ENCODE results near the gene BTBD9.

- no peak for TF ChIP-seq EZH2 (IDR thresholded peaks at IDR 0.05; ENCODE audit: insufficient read depth, poor library complexity, severe bottlenecking)
- TF ChIP-seq EZH2phosphoT487 (IDR thresholded peaks at IDR 0.05; ENCODE audit: insufficient read depth, low read depth) = no peak
These were observed 355.9 kb downstream of the BTBD9 start for GRCh38 chr6:38283734-38284362.

All from GM23248 (cell line).